Osteocyte (in vitro differentiated cells): ENCODE data around the gene NRARP. TPM values are rescaled to one million over a fixed set of nuclear protein-coding genes. Genes with fewer than 3 reads are reported as not detected.
A peak's percentile ranks its signal among the peaks of the same experiment; 100 is the strongest.

Source experiments
- DNase-seq: peaks from one replicate; pipeline ENCODE4 v3.0.0; 2021; ENCODE audit warnings: mixed read lengths; ENCODE audit not compliant: unreplicated experiment; ENCODE audit errors: extremely low spot score
- H3K27ac Mint-ChIP-seq: one replicate; pipeline ENCODE4 v1.8.0; 2021; ENCODE audit warnings: mild to moderate bottlenecking, mixed read lengths; ENCODE audit not compliant: unreplicated experiment
- H3K27me3 Mint-ChIP-seq: one replicate; pipeline ENCODE4 v1.8.0; 2021; ENCODE audit warnings: mixed read lengths; ENCODE audit not compliant: unreplicated experiment
- H3K36me3 Mint-ChIP-seq: one replicate; pipeline ENCODE4 v1.8.0; 2021; ENCODE audit warnings: mixed read lengths; ENCODE audit not compliant: unreplicated experiment
- H3K4me1 Mint-ChIP-seq: one replicate; pipeline ENCODE4 v1.8.0; 2021; ENCODE audit warnings: mixed read lengths; ENCODE audit not compliant: unreplicated experiment
- H3K4me3 Mint-ChIP-seq: one replicate; pipeline ENCODE4 v1.8.0; 2021; ENCODE audit warnings: mild to moderate bottlenecking, moderate library complexity, mixed read lengths; ENCODE audit not compliant: unreplicated experiment
- H3K9me3 Mint-ChIP-seq: one replicate; pipeline ENCODE4 v1.8.0; 2021; ENCODE audit warnings: mixed read lengths; ENCODE audit not compliant: unreplicated experiment
- CTCF ChIP-seq: fragments of 200-600 bp; sonication (generic); IDR thresholded peaks from 2 replicates; pipeline ENCODE4 v1.5.0; 2021; ENCODE audit warnings: antibody characterized with exemption, mild to moderate bottlenecking, moderate library complexity
- total RNA-seq: library from RNA; stranded (reverse); gene quantifications from 2 replicates; pipeline ENCODE4 v1.2.1, GENCODE V29; 2021

Gene NRARP
- total RNA-seq, 1 donor from 2014 or later: 2.1 TPM

GRCh38 chr9:137279741-137280473 is 22.2 kb downstream of the NRARP start:
- no peak for TF ChIP-seq CTCF
- Mint-ChIP-seq H3K27me3 (no peaks in the 10 kb centered on the region), H3K4me3 (no peak overlapping the region), H3K36me3 (no peaks in the 10 kb centered on the region), H3K4me1 (peaks cover 22% of the 10 kb centered on the region), H3K27ac (no peak overlapping the region), H3K9me3 (no peaks in the 10 kb centered on the region)
- no peak for DNase-seq

GRCh38 chr9:137278721-137279711 is 23.1 kb downstream of the NRARP start:
- Mint-ChIP-seq H3K27me3 (no peaks in the 10 kb centered on the region), H3K9me3 (no peaks in the 10 kb centered on the region), H3K4me3 (no peak overlapping the region), H3K27ac (no peak overlapping the region), H3K36me3 (no peaks in the 10 kb centered on the region), H3K4me1 (peaks cover 26% of the 10 kb centered on the region)
- no peak for DNase-seq
- TF ChIP-seq CTCF: no peak

- H3K4me3 Mint-ChIP-seq: no peak overlapping the region
- no peak for DNase-seq
- H3K36me3 Mint-ChIP-seq: peaks cover 3% of the 10 kb centered on the region
- peak overlapping the region; percentile 92 for H3K27ac Mint-ChIP-seq
- H3K27me3 Mint-ChIP-seq: no peaks in the 10 kb centered on the region
- no peaks in the 10 kb centered on the region for H3K9me3 Mint-ChIP-seq
- no peak for TF ChIP-seq CTCF
- H3K4me1 Mint-ChIP-seq: peaks cover 26% of the 10 kb centered on the region
Observed at GRCh38 chr9:137278061-137278701, 23.9 kb downstream of the NRARP start.

- no peaks in the 10 kb centered on the region for H3K27me3 Mint-ChIP-seq
- no peak for DNase-seq
Observed at GRCh38 chr9:137277329-137278041, 24.6 kb downstream of the NRARP start, which contains the start of gene TOR4A. TOR4A (plus strand) TSS chr9:137277726; CDS start chr9:137278690, 964 bp downstream.

More at GRCh38 chr9:137277329-137278041, 24.6 kb downstream of the NRARP start, which contains the start of gene TOR4A:
- TF ChIP-seq CTCF: no peak
- Mint-ChIP-seq H3K4me1 (peaks cover 26% of the 10 kb centered on the region), H3K36me3 (peaks cover 3% of the 10 kb centered on the region), H3K4me3 (peak within 1 kb of the TSS; percentile 53), H3K9me3 (no peaks in the 10 kb centered on the region), H3K27ac (peak within 1 kb of the TSS; percentile 92)
